CMK (cell line): ENCODE results near the gene ADCY9.

Experiments
- DNase-seq: peaks from one replicate; pipeline ENCODE4 v3.0.0-alpha.2; 2010; ENCODE audit warnings: low read depth

The ADCY9 gene

DNA sequence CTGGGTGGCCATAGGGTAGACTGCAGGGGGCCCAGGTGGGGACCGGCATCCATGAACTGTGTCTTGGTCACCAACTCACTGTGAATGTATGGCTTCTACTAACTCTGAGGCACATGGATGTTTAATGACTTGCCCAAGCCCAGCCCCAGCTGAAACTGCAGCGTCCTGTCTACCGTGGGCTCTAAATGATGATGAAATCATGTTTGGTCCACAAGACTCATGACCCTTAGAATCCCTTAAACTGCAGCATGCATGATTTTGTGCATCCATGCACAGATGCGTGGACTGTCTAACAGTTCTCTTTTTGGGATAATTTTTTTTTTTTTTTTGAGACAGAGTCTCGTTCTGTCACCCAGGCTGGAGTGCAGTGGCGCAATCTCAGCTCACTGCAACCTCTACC lies 203.3 kb downstream of the ADCY9 start:
- no peak for DNase-seq
